Fibroblast of lung (primary cell): Measurements from ENCODE around the gene TMEM132D.

Source experiments
- CTCF ChIP-seq, 2 donors: IDR thresholded peaks in 1 of 2; conservative IDR thresholded peaks in 1 of 2; 1 replicate in 1 of 2; 2 replicates in 1 of 2; pipeline ENCODE4 v1.5.1; 2011 to 2012; ENCODE audit warnings: low read length in 2 of 2, control low read depth in 1 of 2, inconsistent platforms in 1 of 2, low read depth in 1 of 2, mild to moderate bottlenecking in 1 of 2
- EZH2 ChIP-seq: IDR thresholded peaks from 2 replicates; pipeline ENCODE4 v1.5.1; 2012; ENCODE audit warnings: low read length, control low read depth, mild to moderate bottlenecking; ENCODE audit errors: missing control alignments

GRCh38 chr12:129873111-129873832 is 30.6 kb downstream of the TMEM132D start:
- TF ChIP-seq CTCF (conservative IDR thresholded peaks at IDR 0.05 in 1 of 2, IDR thresholded peaks at IDR 0.05 in 1 of 2; ENCODE audit: low read depth in 1 of 2, low read length in 2 of 2) (no peak), EZH2 (no peak)
